ENCODE results near the gene ZIC5.

DNA sequence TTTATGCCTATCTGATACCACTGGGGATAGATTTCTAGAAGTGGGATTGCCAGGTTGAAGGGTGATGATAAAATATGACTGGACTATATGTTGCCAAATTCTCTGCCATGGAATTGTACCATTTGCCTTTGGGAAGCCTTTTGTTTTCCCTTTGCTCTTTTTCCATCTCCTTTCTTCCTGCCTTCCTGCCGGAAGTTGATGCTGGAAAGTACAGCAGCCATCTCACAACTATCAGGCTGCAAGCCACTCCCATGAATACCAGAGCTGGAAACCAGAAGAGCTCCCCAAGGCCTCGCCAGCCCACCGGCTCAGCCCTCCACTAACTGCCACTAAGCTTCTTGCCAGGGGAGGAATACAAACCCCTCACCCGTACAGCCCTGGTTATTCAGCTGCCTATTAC lies 29.7 kb downstream of the ZIC5 start:
- no peak for TF ChIP-seq POLR2A (IDR thresholded peaks at IDR 0.05)
- TF ChIP-seq, protein P1, sequence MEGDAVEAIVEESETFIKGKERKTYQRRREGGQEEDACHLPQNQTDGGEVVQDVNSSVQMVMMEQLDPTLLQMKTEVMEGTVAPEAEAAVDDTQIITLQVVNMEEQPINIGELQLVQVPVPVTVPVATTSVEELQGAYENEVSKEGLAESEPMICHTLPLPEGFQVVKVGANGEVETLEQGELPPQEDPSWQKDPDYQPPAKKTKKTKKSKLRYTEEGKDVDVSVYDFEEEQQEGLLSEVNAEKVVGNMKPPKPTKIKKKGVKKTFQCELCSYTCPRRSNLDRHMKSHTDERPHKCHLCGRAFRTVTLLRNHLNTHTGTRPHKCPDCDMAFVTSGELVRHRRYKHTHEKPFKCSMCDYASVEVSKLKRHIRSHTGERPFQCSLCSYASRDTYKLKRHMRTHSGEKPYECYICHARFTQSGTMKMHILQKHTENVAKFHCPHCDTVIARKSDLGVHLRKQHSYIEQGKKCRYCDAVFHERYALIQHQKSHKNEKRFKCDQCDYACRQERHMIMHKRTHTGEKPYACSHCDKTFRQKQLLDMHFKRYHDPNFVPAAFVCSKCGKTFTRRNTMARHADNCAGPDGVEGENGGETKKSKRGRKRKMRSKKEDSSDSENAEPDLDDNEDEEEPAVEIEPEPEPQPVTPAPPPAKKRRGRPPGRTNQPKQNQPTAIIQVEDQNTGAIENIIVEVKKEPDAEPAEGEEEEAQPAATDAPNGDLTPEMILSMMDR (IDR thresholded peaks at IDR 0.05), result no peak
